Aorta (tissue), 5 donors: Measurements from ENCODE around the gene MUC5AC. TPM values are rescaled to one million over a fixed set of nuclear protein-coding genes. Genes with fewer than 3 reads are reported as not detected.
"Not testable (repeated sequence)": the region's sequence is repeated elsewhere in the genome, so short reads cannot be mapped to it uniquely, and the experiment has no call there.

Source experiments
- ATAC-seq: fragments of 200-7000 bp; cut with Tn5 transposase; one replicate; pipeline ENCODE4 v1.9.1; 2022; ENCODE audit warnings: moderate library complexity; ENCODE audit not compliant: low FRiP score
- DNase-seq, 2 donors: peaks; one replicate each; pipeline ENCODE4 v3.0.0-alpha.2; 2020
- H3K27ac ChIP-seq, 2 donors: one replicate each; pipeline ENCODE4 v1.5.1; 2013; ENCODE audit warnings: low read length in 2 of 2, mild to moderate bottlenecking in 2 of 2, moderate library complexity in 2 of 2, control low read depth in 1 of 2, inconsistent platforms in 1 of 2, low read depth in 1 of 2
- H3K27me3 ChIP-seq, 2 donors: one replicate each; pipeline ENCODE4 v1.6.1; 2013; ENCODE audit warnings: control low read depth in 1 of 2, low read length in 1 of 2, mild to moderate bottlenecking in 1 of 2, moderate library complexity in 1 of 2; ENCODE audit not compliant: insufficient read depth in 2 of 2, control insufficient read depth in 1 of 2
- H3K36me3 ChIP-seq, 2 donors: one replicate each; pipeline ENCODE4 v1.6.1; 2013; ENCODE audit warnings: control low read depth in 1 of 2, low read length in 1 of 2, mild to moderate bottlenecking in 1 of 2; ENCODE audit not compliant: insufficient read depth in 2 of 2, control insufficient read depth in 1 of 2
- H3K4me1 ChIP-seq, 2 donors: one replicate each; pipeline ENCODE4 v1.6.1; 2013; ENCODE audit warnings: low read length in 2 of 2, control low read depth in 1 of 2, mild to moderate bottlenecking in 1 of 2, moderate library complexity in 1 of 2; ENCODE audit not compliant: insufficient read depth in 2 of 2, control insufficient read depth in 1 of 2
- H3K4me3 ChIP-seq, 2 donors: one replicate each; pipeline ENCODE4 v1.5.1; 2013; ENCODE audit warnings: low read length in 2 of 2, control low read depth in 1 of 2, mild to moderate bottlenecking in 1 of 2
- H3K9me3 ChIP-seq: one replicate; pipeline ENCODE4 v1.6.1; 2013; ENCODE audit warnings: mild to moderate bottlenecking, low read length; ENCODE audit not compliant: control insufficient read depth
- WGBS, 2 donors: extraction: QIAGEN DNeasy Blood & Tissue Kit; methylation state at CpG; one replicate each; pipeline ENCODE4 v1.1.7; 2013; 5-methylcytosine and 5-hydroxymethylcytosine counted together
- intact Hi-C, 2 donors: fragments of 100-400 bp; cut with DNase I; formaldehyde crosslinking; loops; one replicate each; pipeline versions ENCODE4 v1.14.2 to v1.15.0; 2022
- polyA plus RNA-seq, 2 donors: library from polyadenylated mRNA; stranded (reverse); fragments of 200-250 nt; gene quantifications; one replicate each; pipeline ENCODE4 v1.2.3, GENCODE V29; 2013
- total RNA-seq, 2 donors: library from RNA; stranded (reverse); fragmentation: NEBNext Ultra II Directional; extraction: Animal tissue kit (Norgen Biotek cat#: 25700); gene quantifications; one replicate each; pipeline ENCODE4 v1.2.1, GENCODE V29; 2021
- donor health status: healthy with polysubstance abuse.
- donor health status: Bipolar disorder and iron deficiency.
- donor health status: DM: no; HTN: no; CAD: no.
- donor health status: DM: no; HTN: no; CAD: no.
- donor health status: DM: yes; HTN: yes; CAD: no.

The MUC5AC gene
- total and polyA plus RNA-seq, 4 donors = 0.05 TPM; not detected in 3

- intact Hi-C loops = loop anchor here in 1 of 2 donors (10.0 kb wide), 1 partner anchor 67 kb away; no protein-coding TSS in a partner anchor
- H3K4me1 ChIP-seq = no peaks in the 10 kb centered on the region
- no peak overlapping the region for H3K4me3 ChIP-seq
- no peaks in the 10 kb centered on the region for H3K9me3 ChIP-seq
- peak in 1 of 2 donors; percentile 37 for DNase-seq
- H3K27me3 ChIP-seq = no peaks in the 10 kb centered on the region
- ATAC-seq = no peak
- no peaks in the 10 kb centered on the region for H3K36me3 ChIP-seq
- WGBS, 2 donors = 86 to 89% methylated on average over 2 of the region's 3 CpGs
- H3K27ac ChIP-seq = no peak overlapping the region
Measured at GRCh38 chr11:1171223-1171984, 13.7 kb downstream of the MUC5AC start.

GRCh38 chr11:1171985-1172728, 14.4 kb downstream of the MUC5AC start:
- no peak overlapping the region for H3K4me3 ChIP-seq
- H3K27me3 ChIP-seq = no peaks in the 10 kb centered on the region
- 83 to 84% methylated on average over 22 of the region's 22 CpGs for whole genome bisulfite sequencing, 2 donors
- DNase-seq (no peak), ATAC-seq (no peak)
- no peak overlapping the region for H3K27ac ChIP-seq
- intact Hi-C loops = loop anchor here in 1 of 2 donors (10.0 kb wide), 1 partner anchor 67 kb away; no protein-coding TSS in a partner anchor
- no peaks in the 10 kb centered on the region for H3K36me3 ChIP-seq
- H3K9me3 ChIP-seq = no peaks in the 10 kb centered on the region
- no peaks in the 10 kb centered on the region for H3K4me1 ChIP-seq

- Histone ChIP-seq H3K9me3 (no peaks in the 10 kb centered on the region), H3K27ac (no peak overlapping the region), H3K4me1 (no peaks in the 10 kb centered on the region), H3K4me3 (no peak overlapping the region), H3K27me3 (no peaks in the 10 kb centered on the region), H3K36me3 (no peaks in the 10 kb centered on the region)
- ATAC-seq (no peak), DNase-seq (no peak)
- intact Hi-C loops = loop anchor here in 1 of 2 donors (10.0 kb wide), 1 partner anchor 68 kb away; no protein-coding TSS in a partner anchor
- WGBS, 2 donors = 85 to 89% methylated on average over 4 of the region's 4 CpGs
Measured at GRCh38 chr11:1172729-1173117, 15.0 kb downstream of the MUC5AC start.

- intact Hi-C loops = loop anchor here in 1 of 2 donors (10.0 kb wide), 1 partner anchor 69 kb away; no protein-coding TSS in a partner anchor
- not testable (repeated sequence) for H3K36me3 ChIP-seq, ATAC-seq, DNase-seq, H3K27me3 ChIP-seq, H3K9me3 ChIP-seq, H3K4me1 ChIP-seq, H3K4me3 ChIP-seq, H3K27ac ChIP-seq
- WGBS, 2 donors = 90 to 93% methylated on average over 3 of the region's 3 CpGs
Measured at GRCh38 chr11:1173396-1173795, 15.6 kb downstream of the MUC5AC start.

- WGBS, 2 donors = 91 to 92% methylated on average over 38 to 39 of the region's 39 CpGs
- ATAC-seq = no peak
Measured at GRCh38 chr11:1174441-1175370, 17.0 kb downstream of the MUC5AC start.

GRCh38 chr11:1175461-1176223, 17.9 kb downstream of the MUC5AC start:
- no peak overlapping the region for H3K4me3 ChIP-seq
- H3K27ac ChIP-seq = no peak overlapping the region
- DNase-seq (no peak), ATAC-seq (no peak)
- H3K9me3 ChIP-seq = no peaks in the 10 kb centered on the region
- 86 to 89% methylated on average over 22 of the region's 22 CpGs for WGBS, 2 donors
- intact Hi-C loops = loop anchor here in 1 of 2 donors (10.0 kb wide), 1 partner anchor 71 kb away; no protein-coding TSS in a partner anchor
- no peaks in the 10 kb centered on the region for H3K27me3 ChIP-seq
- no peaks in the 10 kb centered on the region for H3K4me1 ChIP-seq
- no peaks in the 10 kb centered on the region for H3K36me3 ChIP-seq

More at GRCh38 chr11:1174441-1175370, 17.0 kb downstream of the MUC5AC start:
- Histone ChIP-seq H3K36me3 (no peaks in the 10 kb centered on the region), H3K27me3 (no peaks in the 10 kb centered on the region), H3K27ac (no peak overlapping the region), H3K9me3 (no peaks in the 10 kb centered on the region), H3K4me1 (no peaks in the 10 kb centered on the region), H3K4me3 (no peak overlapping the region)
- DNase-seq = no peak
- intact Hi-C loops = loop anchor here in 1 of 2 donors (10.0 kb wide), 1 partner anchor 70 kb away; no protein-coding TSS in a partner anchor

- intact Hi-C loops = loop anchor here in 1 of 2 donors (10.0 kb wide), 1 partner anchor 72 kb away; no protein-coding TSS in a partner anchor
- Histone ChIP-seq H3K4me1 (no peaks in the 10 kb centered on the region), H3K27me3 (no peaks in the 10 kb centered on the region), H3K4me3 (no peak overlapping the region), H3K9me3 (no peaks in the 10 kb centered on the region), H3K27ac (no peak overlapping the region), H3K36me3 (no peaks in the 10 kb centered on the region)
- DNase-seq (peak in 1 of 2 donors; percentile 68), ATAC-seq (no peak)
- WGBS, 2 donors = 91% methylated on average over 32 of the region's 32 CpGs
Measured at GRCh38 chr11:1176224-1177019, 18.7 kb downstream of the MUC5AC start.
